Fibroblast of the aortic adventitia (primary cell): ENCODE data around the gene TRPV6. TPM values are rescaled to one million over a fixed set of nuclear protein-coding genes. Genes with fewer than 3 reads are reported as not detected.

Experiments used
- DNase-seq: peaks from one replicate; pipeline ENCODE4 v3.0.0-alpha.2; 2010; ENCODE audit warnings: low read depth
- H3K4me3 ChIP-seq: 2 replicates; pipeline ENCODE4 v1.5.1; 2011; ENCODE audit warnings: low read depth, mild to moderate bottlenecking, control low read depth, low read length, moderate library complexity
- CTCF ChIP-seq: IDR thresholded peaks from 2 replicates; pipeline ENCODE4 v1.5.1; 2011; ENCODE audit warnings: mild to moderate bottlenecking, low read length, control low read depth, inconsistent platforms; ENCODE audit not compliant: insufficient read depth
- total RNA-seq: library from RNA; depleted of rRNA; stranded (reverse); fragments of >200 nt; gene quantifications from 2 replicates; pipeline ENCODE4 v1.2.3, GENCODE V29; 2012; ENCODE audit warnings: low replicate concordance

TRPV6 gene
- total RNA-seq, 1 donor, result not detected

DNA sequence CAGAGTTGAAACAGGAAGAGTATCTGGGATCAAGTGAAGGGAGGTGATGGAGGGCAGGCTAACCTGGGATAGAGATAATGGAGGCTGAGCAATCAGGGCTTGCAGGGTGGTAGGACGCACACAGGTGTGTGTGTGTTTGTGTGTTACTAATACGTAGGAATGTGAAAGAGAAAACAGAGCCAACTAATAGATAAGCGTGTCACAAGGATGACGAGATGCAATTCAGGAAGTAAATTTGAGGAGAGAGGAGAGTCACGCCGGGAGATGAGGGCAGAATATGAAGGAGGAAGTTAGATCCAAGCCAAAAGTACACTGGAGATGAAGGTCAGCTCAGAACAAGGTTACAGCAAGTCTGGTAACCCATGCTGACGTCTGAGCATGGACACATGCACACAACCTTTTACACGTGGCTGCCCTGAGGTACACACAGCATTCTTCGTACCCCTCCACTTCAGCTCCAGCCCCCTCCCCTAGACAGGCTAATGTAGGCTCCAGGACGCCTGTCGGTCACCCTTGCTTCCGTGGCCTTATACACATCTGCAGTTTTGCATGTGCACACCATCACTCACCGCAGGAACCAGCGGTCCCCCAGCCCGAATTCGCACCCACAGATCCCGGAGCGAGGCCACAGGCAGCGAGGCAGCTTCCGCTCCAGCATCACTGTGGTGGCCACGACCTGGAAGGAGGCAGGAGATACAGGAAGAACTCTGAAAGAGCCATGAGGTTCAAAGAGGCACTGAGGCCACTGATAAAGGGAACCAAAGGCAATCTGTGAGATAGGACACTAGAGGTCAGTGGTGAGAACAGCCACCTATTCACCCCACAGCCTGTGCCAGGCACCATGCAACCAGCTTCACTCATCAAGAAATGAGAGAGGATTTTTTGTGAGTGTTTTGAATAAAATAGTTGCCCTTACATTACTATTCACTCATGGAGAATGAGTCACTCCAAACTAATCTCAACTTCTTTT lies 23.7 kb upstream of the TRPV6 start:
- no peak overlapping the region for H3K4me3 ChIP-seq
- peak; percentile 8 for DNase-seq
- peak; percentile 18 for TF ChIP-seq CTCF

GRCh38 chr7:142908290-142908689 lies 22.7 kb upstream of the TRPV6 start:
- TF ChIP-seq CTCF, result no peak
- H3K4me3 ChIP-seq, result no peak overlapping the region
- DNase-seq, result no peak

DNA sequence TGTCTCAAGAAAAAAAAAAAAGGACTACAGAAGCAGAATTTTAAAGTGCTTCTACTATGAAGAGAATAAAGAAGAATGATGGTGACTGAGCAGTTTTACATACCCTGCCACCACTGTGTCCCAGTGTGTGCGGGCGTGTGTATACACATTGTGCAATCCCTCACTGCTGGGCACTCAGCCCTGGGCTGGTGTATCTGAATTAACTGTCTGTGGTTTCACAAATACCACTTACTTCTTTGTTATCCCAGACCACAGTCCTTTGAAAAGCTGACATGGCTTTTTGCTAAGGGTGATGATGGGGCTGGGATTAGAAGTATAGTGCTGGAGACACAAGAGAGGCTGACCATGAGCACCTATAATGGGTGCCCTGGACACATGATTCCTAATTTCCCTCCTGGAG lies 21.1 kb upstream of the TRPV6 start:
- H3K4me3 ChIP-seq, result no peak overlapping the region
- no peak for DNase-seq
- no peak for TF ChIP-seq CTCF

DNA sequence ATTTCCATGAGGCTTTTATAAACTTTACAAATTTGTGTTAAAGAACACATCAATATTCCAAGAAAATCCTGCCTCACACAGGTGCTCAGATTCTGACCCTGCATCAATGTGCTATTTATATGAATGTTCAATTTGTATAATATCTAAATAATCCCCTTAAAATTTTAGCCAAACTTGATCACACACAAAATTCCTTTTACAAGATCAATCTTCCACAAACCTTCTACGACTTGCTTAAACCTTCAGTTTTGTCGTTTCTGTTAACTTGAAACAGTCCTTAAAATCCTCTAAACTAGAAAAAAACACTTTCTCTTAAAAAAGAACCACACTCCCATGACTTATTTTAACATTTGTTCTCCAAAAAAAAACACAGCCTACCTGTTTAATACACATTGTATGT lies 20.2 kb upstream of the TRPV6 start:
- TF ChIP-seq CTCF, result no peak
- DNase-seq, result no peak
- H3K4me3 ChIP-seq, result no peak overlapping the region

DNA sequence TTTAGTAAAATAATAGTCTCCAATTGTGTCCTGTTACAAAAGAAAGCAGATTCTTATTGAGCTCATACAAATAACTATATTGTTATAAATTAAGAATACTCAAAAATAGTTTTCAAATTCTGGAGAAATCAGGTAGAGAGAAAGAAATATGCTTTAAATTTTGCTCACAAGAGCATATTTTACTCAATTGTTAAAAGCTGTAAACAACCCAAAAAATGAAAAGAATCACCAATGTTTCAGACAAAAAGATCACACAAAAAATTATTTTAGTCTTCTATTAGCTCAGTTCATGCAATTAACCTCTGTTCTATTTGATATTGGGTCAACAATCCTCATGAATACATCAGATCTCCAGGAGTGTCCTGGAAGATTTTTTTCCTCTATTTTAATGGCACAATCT lies 18.6 kb upstream of the TRPV6 start:
- DNase-seq, result no peak
- TF ChIP-seq CTCF, result no peak

DNA sequence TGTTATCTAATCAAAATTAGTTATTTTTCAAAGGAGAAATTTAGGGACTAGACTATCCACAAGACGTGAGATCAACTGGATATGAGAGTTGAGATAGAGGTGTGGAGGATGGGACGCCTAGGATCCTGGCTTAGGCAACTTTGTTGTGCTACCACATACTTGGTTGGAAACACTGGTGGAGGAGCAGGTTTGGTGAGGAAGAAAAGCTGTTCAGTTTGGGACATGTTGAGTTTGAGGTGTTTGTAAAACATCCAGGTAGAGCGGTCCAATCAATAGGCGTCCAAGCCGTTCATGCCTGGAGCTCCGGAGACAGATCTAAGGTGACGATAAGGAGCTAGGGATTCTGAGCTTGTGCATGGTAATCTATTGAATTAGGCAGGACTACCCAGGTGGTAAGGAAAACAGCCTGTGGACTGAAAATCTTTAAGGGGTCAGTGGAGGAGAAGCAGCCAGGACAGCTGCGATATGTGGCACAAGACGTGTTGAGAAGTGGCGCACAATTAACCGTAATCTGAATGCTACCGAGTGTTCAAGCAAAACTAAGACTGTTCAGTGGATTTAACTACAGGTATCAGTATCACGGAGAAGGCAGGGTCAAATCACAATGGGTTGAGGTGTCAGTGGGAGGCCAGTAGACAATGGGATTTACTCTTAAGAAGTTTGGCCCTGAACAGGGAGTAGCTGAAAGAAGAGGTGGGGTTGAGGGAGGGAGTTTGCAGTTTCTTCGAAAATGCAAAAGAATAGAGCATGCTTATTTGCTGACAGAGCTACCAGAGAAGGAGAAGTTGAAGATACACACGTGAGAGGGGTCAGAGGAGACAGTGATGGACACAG lies 16.1 kb upstream of the TRPV6 start:
- H3K4me3 ChIP-seq, result no peak overlapping the region
- TF ChIP-seq CTCF, result no peak
- DNase-seq, result no peak

More for the DNA sequence above, 18.6 kb upstream of the TRPV6 start:
- H3K4me3 ChIP-seq, result no peak overlapping the region
